A673 (cell line): ENCODE measurements around the gene FREY1.

ENCODE experiments used
- CTCF ChIP-seq: fragments of 300-800, 200-600 bp; sonication (generic); conservative IDR thresholded peaks from 2 replicates; pipeline ENCODE4 v1.5.1; 2017; ENCODE audit warnings: low read depth, mild to moderate bottlenecking, antibody characterized with exemption, low read length, moderate library complexity, mixed read lengths
- EZH2 ChIP-seq: fragments of 200-600 bp; sonication (generic); IDR thresholded peaks from 2 replicates; pipeline ENCODE4 v1.6.1; 2017; ENCODE audit warnings: borderline replicate concordance, low read depth, mild to moderate bottlenecking, mixed read lengths, antibody characterized with exemption, low read length; ENCODE audit not compliant: poor library complexity, severe bottlenecking

GRCh38 chr11:45894555-45895247 is 12.4 kb downstream of the FREY1 start:
- TF ChIP-seq CTCF = no peak
- TF ChIP-seq EZH2 = no peak
